Parathyroid adenoma (tissue), 2 donors: ENCODE measurements around the gene BNC1.

Experiments
- H2AFZ ChIP-seq: fragments of 300-600 bp; sonication (generic); one replicate; pipeline ENCODE4 v1.7.0; 2017; ENCODE audit warnings: antibody characterized with exemption, mild to moderate bottlenecking
- H3K27ac ChIP-seq: fragments of 300-600 bp; sonication (generic); one replicate; pipeline ENCODE4 v1.7.0; 2017
- H3K27me3 ChIP-seq: fragments of 300-600 bp; sonication (generic); one replicate; pipeline ENCODE4 v1.7.0; 2017; ENCODE audit warnings: low read length; ENCODE audit not compliant: control insufficient read depth, insufficient read depth
- H3K36me3 ChIP-seq: fragments of 300-600 bp; sonication (generic); one replicate; pipeline ENCODE4 v1.7.0; 2017; ENCODE audit warnings: low read length; ENCODE audit not compliant: control insufficient read depth, insufficient read depth
- H3K4me1 ChIP-seq: fragments of 300-600 bp; sonication (generic); one replicate; pipeline ENCODE4 v1.7.0; 2017; ENCODE audit warnings: control low read depth
- H3K4me2 ChIP-seq: fragments of 300-600 bp; sonication (generic); one replicate; pipeline ENCODE4 v1.7.0; 2017; ENCODE audit warnings: low read length
- H3K4me3 ChIP-seq: fragments of 300-600 bp; sonication (generic); one replicate; pipeline ENCODE4 v1.7.0; 2017; ENCODE audit warnings: low read depth, low read length
- H3K79me2 ChIP-seq: fragments of 300-600 bp; sonication (generic); one replicate; pipeline ENCODE4 v1.7.0; 2017; ENCODE audit warnings: control low read depth
- H3K9ac ChIP-seq: fragments of 300-600 bp; sonication (generic); one replicate; pipeline ENCODE4 v1.7.0; 2017; ENCODE audit warnings: mild to moderate bottlenecking
- H3K9me3 ChIP-seq: fragments of 300-600 bp; sonication (generic); one replicate; pipeline ENCODE4 v1.7.0; 2017; ENCODE audit warnings: low read length; ENCODE audit not compliant: control insufficient read depth
- TF ChIP-seq, protein P1 (sequence below): fragments of 300-600 bp; sonication (generic); IDR thresholded peaks from one replicate; pipeline ENCODE4 v1.7.0; 2017; ENCODE audit warnings: antibody characterized with exemption, mild to moderate bottlenecking
- donor health status: primary hyperparathyroidism.

The BNC1 gene

DNA sequence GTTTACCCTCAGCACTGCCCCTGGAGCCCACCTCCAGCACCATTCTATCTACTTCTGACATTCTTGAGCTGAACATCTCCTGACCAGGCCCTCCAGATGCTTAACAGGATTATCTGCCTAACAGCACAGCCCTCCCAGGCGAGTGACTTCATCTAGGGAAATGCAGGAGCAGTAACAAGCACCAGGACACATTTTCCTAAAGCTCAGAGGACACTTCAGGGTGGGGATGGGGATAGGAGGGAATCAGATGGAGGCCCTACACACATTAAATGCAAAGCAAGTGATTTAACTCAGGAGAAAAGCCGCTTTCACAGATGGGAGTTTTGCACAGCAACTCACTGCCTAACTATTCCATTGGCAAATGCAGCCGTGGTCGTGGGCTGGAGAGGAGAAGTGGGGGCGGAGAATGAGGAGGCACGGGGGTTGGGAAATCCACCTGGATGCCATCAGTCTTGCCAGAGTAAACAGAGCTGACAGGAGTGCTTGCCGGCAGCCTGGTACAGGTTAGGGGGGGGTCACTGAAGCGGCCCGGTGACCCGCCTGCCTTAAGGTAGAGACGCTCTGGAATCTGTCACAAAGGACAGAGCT, 21.3 kb upstream of the BNC1 start:
- Histone ChIP-seq H3K9me3 (no peaks in the 10 kb centered on the region), H3K9ac (no peak overlapping the region), H3K27ac (no peak overlapping the region), H3K79me2 (no peaks in the 10 kb centered on the region), H3K36me3 (no peaks in the 10 kb centered on the region), H3K4me1 (no peaks in the 10 kb centered on the region), H2AFZ (no peak overlapping the region), H3K4me3 (no peak overlapping the region), H3K4me2 (no peak overlapping the region), H3K27me3 (no peaks in the 10 kb centered on the region)
- TF ChIP-seq, protein P1, sequence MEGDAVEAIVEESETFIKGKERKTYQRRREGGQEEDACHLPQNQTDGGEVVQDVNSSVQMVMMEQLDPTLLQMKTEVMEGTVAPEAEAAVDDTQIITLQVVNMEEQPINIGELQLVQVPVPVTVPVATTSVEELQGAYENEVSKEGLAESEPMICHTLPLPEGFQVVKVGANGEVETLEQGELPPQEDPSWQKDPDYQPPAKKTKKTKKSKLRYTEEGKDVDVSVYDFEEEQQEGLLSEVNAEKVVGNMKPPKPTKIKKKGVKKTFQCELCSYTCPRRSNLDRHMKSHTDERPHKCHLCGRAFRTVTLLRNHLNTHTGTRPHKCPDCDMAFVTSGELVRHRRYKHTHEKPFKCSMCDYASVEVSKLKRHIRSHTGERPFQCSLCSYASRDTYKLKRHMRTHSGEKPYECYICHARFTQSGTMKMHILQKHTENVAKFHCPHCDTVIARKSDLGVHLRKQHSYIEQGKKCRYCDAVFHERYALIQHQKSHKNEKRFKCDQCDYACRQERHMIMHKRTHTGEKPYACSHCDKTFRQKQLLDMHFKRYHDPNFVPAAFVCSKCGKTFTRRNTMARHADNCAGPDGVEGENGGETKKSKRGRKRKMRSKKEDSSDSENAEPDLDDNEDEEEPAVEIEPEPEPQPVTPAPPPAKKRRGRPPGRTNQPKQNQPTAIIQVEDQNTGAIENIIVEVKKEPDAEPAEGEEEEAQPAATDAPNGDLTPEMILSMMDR, result no peak

DNA sequence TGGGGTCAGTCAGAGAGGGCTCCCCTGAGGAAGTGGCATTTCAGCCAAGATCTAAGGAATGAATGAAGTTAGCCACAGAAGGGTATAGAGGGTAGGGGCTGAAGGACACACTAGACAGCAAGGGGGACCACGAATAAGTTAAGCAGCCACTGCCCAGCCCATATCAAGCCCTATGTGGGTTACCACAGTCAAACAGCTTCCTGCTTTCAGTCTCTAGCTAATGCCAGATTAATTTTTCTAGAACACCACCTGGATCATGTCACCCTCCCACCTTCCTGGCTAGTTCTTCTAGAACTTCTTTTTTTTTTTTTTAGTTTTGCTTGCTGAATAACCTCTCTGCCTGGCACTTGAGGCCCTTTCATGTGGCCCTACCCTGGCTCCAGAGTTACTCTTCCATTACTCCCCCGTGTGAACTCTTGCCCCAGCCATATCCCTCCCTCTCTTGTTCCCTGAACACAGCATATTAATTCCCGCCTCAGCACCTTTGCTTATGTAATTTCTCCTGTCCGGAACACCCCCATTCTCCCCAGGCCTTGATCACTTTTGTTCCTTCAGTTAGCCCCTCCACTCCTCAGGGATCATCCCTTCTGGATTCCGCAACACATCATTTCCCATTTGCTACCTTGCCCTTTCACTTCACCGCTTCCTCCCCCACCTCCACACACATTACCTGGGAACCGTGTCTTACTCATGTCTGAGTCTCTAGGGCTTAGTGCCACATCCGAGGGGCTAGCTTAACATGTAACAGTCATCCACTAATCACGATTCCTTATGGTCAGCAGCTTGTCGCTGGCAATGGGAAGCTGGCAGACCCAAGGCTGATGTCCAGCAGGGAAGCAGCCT, 20.6 kb upstream of the BNC1 start:
- H3K27me3 ChIP-seq, result no peaks in the 10 kb centered on the region
- no peak overlapping the region for H2AFZ ChIP-seq
- no peaks in the 10 kb centered on the region for H3K9me3 ChIP-seq
- H3K79me2 ChIP-seq, result no peaks in the 10 kb centered on the region
- no peak overlapping the region for H3K4me3 ChIP-seq
- TF ChIP-seq, protein P1, result no peak
- no peaks in the 10 kb centered on the region for H3K4me1 ChIP-seq
- H3K9ac ChIP-seq, result no peak overlapping the region
- no peak overlapping the region for H3K27ac ChIP-seq
- H3K36me3 ChIP-seq, result no peaks in the 10 kb centered on the region
- no peak overlapping the region for H3K4me2 ChIP-seq

DNA sequence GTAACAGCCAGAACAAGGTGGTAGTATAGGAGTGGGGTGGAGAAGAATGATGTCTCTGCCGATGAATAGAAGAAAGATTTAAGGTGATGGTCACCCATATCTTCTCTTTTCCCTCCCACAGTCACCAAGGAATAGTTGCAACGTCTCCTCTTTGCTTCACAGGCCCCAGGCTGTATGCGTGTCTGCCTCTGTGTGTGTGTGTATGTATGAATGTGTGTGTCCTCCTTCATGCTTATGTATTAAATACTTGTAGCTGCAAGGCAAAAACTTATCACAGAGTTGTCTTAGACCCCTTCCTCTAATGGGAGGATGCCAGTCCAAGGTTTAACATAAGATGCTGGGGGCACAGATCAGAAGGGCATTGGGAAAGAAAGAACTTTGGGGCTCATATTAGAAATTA, 19.1 kb upstream of the BNC1 start:
- H3K36me3 ChIP-seq, result no peaks in the 10 kb centered on the region
- no peak overlapping the region for H3K9ac ChIP-seq
- no peaks in the 10 kb centered on the region for H3K27me3 ChIP-seq
- H3K4me2 ChIP-seq, result no peak overlapping the region
- H3K4me1 ChIP-seq, result no peaks in the 10 kb centered on the region
- H3K4me3 ChIP-seq, result no peak overlapping the region
- TF ChIP-seq, protein P1, result no peak
- no peak overlapping the region for H2AFZ ChIP-seq
- H3K9me3 ChIP-seq, result no peaks in the 10 kb centered on the region
- no peaks in the 10 kb centered on the region for H3K79me2 ChIP-seq
- H3K27ac ChIP-seq, result no peak overlapping the region

DNA sequence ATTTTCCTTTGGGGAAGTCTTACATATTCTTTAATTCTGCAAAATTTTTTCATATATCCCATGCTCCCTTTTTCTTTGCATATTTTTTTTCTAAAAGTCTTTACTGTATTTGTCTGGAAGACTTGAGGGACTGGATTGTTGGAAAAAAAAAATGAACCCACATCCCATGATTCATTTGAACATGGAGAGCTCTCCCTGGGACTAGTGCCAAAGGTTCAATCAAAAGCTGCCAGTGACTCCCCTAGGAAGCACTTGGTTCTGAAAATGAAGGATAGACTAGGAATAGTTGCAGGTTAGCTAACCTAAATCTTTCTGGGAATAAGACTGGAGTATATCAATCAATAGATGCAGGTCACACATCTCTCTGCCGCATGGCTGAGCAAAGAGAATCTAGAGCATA, 16.4 kb upstream of the BNC1 start:
- no peak overlapping the region for H2AFZ ChIP-seq
- H3K79me2 ChIP-seq, result no peaks in the 10 kb centered on the region
- no peak overlapping the region for H3K9ac ChIP-seq
- no peaks in the 10 kb centered on the region for H3K4me1 ChIP-seq
- H3K27me3 ChIP-seq, result no peaks in the 10 kb centered on the region
- H3K9me3 ChIP-seq, result no peaks in the 10 kb centered on the region
- no peaks in the 10 kb centered on the region for H3K36me3 ChIP-seq
- no peak overlapping the region for H3K4me3 ChIP-seq
- no peak overlapping the region for H3K4me2 ChIP-seq
- no peak overlapping the region for H3K27ac ChIP-seq
- TF ChIP-seq, protein P1, result no peak
